Measurements from ENCODE around the gene LIME1.

GRCh38 chr20:63747622-63748069 lies 11.2 kb downstream of the LIME1 start:
- no peak for TF ChIP-seq CTCF (IDR thresholded peaks at IDR 0.05 in 2 of 3, conservative IDR thresholded peaks at IDR 0.05 in 1 of 3; ENCODE audit: control insufficient read depth in 2 of 3, extremely low read depth in 1 of 3, insufficient read depth in 1 of 3, low read depth in 3 of 3, low read length in 3 of 3)
- TF ChIP-seq USF2 (IDR thresholded peaks at IDR 0.05; ENCODE audit: borderline replicate concordance, low read depth, low read length) = no peak
- TF ChIP-seq SIN3A (IDR thresholded peaks at IDR 0.05; ENCODE audit: low read depth, low read length) = no peak
- TF ChIP-seq ZBTB33 (IDR thresholded peaks at IDR 0.05) = no peak
- no peak for TF ChIP-seq CEBPB (IDR thresholded peaks at IDR 0.05; ENCODE audit: borderline replicate concordance in 1 of 2, low read depth in 2 of 2, low read length in 2 of 2)
- TF ChIP-seq RELB (IDR thresholded peaks at IDR 0.05; ENCODE audit: low read depth) = no peak
- no peak for TF ChIP-seq MXI1 (IDR thresholded peaks at IDR 0.05; ENCODE audit: low read depth, low read length)
- TF ChIP-seq TCF12 (IDR thresholded peaks at IDR 0.05; ENCODE audit: low read depth, low read length) = no peak
- TF ChIP-seq BACH1 (IDR thresholded peaks at IDR 0.05; ENCODE audit: borderline replicate concordance) = no peak
- TF ChIP-seq EZH2 (IDR thresholded peaks at IDR 0.05; ENCODE audit: borderline replicate concordance, control insufficient read depth, low read depth, low read length) = no peak

All from GM12878 (cell line).